Stimulated activated CD4-positive, alpha-beta T cell treated with anti-CD3 and anti-CD28 coated beads, TNF-alpha, amount 100 ng/mL, for 24 hours (primary cell): Measurements from ENCODE around the gene SIPA1L3.

ENCODE experiments used
- DNase-seq, 3 experiments: peaks; one replicate each; pipeline ENCODE4 v3.0.0-alpha.2; 2020; ENCODE audit warnings: low read depth in 3 of 3

Gene SIPA1L3

DNA sequence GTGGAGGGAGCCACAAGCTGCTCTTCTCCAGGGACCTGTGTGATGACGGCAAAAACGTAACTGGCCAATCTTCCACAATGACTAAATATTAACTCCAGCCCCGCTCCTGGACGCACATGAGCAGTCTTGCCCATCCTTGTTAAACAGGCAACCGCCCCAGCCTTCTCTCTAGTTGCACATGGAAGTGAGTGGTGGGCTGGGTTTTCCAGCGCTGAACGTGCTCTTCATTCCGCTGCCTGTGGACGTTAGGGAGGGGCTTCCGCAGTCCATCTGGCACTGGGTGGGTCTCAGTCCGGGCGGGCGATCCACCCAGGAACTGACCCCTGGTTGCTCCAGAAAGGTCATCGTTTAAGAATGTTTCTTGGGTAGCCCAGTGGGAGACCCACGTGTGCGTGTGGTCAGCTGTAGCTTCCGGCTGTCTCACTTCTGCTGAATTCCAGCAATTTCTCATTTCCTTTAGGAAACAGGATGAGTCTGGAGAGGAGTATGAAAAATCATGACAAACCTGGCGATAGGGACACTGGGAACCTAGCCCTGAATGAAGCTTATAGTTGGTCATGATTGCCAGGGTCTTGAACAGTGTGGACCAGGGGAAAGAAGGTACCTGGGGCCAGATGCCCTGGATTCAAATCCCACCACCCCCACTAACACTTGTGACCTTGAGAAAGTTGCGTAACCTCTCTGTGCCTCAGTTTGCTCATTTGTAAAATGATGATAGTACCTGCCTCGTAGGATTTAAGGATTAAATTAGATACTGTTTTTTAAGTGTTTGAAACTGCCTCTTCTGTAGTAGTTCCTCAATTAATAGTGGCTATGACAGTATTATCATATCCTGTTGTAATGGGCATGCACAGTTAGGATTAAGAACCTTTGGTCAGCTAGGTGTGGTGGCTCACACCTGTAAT lies 92.6 kb downstream of the SIPA1L3 start:
- no peak for DNase-seq

DNA sequence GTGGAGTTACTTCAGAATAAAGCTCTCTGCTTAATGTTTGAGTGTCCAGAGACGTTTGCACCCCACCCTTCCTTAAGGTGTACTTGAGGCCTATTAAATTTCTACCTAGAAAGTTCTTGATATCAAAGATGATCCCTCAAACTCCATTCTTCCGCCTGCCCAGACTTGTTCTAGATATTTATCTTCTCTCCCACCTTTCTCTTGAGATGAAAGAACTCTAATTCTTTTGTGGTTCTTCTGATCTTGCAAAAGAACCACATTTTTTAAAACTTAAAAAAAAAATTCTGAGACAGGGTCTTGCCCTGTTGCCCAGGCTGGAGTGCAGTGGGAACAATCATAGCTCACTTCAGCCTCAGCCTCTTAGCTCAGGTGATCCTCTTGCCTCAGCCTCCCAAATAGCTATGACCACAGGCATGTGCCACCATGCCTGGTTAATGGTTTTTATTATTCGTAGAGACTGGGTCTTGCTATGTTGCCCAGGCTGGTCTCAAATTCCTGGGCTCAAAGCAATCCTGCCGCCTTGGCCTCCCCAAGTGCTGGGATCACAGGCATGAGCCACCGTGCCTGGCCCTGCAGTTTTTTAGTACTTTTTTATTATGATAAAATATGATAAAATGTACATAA lies 94.3 kb downstream of the SIPA1L3 start:
- DNase-seq: no peak

DNA sequence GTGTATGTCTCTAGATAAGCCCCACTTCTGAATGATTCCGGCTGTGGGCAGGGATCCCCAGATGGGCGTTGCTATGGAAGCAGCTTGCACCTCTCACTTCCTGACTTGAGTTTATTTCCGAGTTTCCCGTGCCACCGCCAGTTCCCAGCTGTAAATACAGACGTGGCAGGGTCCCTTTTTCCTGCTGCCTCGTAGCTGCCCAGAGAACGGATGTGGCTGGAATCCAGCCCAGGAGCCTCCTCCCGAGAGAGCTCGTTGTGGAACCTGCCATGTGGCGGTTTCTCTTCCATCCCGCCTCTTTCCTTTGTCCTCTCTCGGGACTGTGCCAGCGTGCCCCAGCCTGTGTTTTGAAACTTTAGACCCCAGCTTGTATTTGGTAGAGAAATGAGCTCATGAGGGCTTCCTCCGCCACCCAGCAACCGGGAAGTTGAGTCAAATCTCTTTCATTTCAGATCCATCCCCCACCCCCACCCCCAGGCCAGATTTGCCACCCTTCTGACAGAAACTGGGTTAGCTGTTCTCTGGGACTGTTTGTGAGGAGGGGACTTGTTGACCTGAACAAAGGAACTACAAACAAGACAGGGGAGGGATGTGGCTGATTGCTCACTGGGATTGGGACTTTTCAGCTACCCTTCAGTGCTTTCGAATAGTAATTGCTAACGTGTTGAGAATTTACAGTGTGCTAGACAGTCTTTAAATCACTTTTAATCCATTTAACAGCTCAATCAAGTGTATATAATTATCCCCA lies 96.6 kb downstream of the SIPA1L3 start:
- peak in 1 of 3 experiments; percentile 19 for DNase-seq

DNA sequence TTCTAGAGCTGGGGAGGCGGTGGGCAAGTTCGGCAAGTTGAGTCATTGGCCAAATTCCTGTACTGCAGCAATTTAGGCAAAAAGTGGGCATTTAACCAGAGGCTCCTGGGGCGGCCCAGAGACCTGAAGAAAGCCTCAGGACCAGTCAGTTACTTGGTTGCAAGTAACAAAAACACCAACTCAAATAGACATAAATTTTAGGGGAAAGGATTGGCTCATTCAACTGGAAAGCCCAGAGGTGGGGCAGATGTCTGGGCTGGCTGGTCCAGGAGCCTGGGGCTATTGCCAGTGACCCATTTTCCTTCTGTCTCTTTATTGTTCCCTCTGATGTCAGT lies 97.1 kb downstream of the SIPA1L3 start:
- DNase-seq: no peak

DNA sequence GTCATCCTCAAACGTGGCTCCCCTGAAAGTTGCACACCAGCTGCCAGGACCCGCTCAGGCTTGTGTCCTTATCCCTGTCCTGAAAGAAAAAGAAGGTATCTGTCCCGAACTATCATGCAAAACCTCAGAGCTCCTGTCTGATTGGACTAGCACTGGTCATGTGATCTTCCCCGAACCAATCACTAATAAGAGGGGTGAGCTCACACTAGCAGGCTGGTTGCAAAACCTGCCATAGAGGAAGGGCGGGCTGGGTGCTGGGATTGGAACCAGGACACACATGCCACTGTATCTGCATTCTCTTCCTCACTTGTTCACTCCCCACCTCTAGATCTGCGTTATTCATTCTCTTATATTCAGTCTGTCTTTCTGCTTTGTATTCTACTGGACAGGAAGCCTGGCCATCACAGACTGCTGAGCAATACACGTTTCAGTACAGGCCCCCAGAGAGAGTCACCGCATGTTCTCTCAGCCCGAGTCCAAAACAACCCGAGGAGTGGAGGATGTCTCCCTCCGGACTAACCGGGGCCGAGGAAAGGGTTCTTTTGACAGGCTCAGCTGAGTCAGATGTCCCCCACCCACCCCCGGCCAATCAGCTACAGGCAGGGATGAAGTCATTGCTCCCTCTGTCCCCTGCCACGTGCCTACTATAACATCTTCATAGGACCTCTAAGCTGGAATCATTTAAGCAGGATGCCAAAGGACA lies 97.7 kb downstream of the SIPA1L3 start:
- DNase-seq: no peak

DNA sequence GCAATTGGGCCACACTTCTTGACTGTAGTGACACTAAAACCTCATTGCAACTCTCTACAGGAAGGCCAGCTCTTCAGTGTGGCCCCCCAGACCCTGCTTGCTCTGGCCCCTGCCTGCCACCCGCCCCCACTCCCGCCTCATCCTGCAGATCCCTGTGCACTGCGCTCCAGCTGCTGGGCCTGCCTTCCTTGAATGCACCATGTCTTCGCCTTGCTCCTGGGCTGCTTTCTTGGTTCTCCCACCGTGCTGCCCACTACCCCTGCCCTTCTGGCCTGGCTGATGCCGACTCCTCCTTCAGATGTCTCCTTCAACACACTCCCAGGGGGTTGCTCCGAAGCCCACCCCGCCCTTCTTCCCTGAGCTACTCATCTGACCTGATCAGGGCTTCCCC lies 98.2 kb downstream of the SIPA1L3 start:
- no peak for DNase-seq

DNA sequence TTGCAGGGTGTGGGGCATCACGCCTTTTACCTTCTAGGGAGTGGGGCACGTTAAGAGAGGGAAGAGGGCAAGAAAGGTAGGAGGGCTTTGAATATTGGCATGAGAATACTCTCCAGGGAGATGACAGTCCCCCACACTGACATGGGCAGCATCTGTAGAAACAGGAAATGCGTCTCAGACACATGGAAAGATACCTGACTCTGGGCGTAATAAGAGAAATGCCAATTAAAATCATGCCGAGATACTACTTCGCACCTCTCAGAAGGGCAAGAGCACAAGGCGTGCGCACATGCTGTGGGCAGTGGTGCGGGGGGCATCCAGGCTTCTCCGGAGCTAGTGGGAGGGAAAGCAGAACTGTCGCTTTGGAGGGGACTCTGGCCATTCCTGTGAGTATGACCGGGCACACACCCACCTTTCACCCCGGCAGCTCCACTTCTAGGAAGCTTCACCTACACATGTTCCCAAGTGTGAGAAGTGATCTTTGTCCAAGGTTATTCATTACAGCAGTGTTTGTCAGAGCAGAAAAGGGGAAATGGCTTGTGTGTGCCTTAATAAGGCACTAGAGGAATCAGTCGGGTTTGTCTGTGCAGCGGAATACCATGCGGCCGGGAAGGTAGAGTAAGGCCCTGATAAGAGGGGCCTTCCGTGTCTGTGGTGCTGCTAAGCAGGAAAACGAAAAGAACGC lies 99.5 kb downstream of the SIPA1L3 start:
- no peak for DNase-seq

DNA sequence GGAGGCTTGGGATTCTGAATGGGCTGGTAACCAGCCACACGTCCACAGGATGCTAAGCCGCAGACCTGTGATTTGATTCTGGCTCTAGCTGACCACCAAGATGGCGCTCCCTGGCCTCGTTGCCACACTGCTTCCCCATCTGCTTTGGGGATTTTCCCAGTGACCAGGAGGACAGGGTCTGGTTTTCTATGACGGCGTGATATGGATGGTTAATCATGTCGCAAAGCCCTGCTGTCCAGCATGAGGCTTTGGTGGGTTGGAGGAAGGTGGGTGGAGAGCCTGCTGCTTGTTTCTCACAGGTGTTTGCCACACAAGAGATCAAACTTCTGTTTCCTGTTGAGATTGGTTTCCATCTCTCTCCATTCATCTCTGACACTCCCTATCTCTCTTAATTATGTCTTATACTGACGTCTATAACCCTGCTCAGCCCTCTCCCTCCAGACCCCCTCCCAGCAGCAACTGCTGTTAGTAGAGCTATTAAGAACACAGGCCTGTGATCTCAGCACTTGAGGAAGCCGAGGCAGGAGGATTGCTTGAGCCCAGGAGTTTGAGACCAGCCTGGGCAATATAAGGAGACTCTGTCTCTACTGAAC lies 102.7 kb downstream of the SIPA1L3 start:
- no peak for DNase-seq

DNA sequence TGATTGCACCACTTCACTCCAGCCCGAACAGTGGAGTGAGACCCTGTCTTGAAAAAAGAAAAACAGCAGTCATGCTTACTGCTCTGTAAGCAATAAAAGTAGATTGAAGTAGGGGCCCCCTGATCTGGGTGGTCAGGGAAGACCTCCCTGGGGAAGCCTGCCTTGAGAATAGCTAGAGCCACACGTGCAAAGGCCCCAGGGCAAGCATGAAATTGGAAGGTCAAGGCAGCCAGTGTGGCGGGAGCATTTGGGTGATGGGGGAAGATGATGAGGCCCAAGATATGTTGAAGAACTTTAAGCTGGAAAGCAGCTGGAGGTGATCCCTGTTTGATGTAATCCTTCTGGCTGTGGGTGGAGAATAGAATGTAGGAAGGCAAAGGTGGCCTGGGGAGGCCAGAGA lies 104.4 kb downstream of the SIPA1L3 start:
- DNase-seq: no peak

DNA sequence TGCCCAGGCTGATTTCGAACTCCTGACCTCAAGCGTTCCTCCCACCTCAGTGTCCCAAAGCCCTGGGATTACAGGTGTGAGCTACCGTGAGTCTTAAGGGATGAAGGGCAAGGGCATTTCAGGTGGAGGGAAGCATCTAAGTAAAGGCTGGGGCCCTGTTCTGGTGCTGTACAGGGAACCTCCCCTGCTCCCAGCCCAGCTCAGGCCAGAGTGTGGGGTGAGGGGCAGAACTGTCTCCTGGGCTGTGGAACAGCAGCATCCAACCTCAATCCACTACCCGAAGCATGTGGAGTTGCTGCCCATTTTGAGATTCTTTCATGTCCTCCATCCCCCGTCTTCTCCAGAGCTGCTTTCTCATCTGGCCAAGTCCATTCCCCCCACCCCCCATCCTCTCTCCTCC lies 105.3 kb downstream of the SIPA1L3 start:
- DNase-seq: no peak

DNA sequence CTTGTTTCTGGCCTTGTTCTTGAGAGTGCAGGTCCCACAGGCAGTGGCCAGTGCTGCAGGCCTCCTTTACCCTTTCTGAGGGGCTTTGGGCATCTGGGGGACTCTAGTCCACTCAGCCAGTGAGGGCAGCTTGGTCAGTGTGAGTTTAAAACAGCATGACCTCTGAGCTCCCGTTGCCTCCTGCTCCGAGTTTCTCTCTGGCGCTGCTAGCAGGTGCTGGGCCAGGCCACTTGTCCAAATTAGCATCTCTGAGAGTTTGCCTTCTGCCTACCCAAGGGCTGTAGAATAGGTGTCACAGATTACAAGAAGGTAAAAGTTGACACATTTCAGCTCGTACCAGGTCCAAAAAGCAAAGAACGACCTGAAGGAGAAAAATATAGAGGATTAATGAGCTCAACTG lies 105.9 kb downstream of the SIPA1L3 start:
- DNase-seq: no peak

DNA sequence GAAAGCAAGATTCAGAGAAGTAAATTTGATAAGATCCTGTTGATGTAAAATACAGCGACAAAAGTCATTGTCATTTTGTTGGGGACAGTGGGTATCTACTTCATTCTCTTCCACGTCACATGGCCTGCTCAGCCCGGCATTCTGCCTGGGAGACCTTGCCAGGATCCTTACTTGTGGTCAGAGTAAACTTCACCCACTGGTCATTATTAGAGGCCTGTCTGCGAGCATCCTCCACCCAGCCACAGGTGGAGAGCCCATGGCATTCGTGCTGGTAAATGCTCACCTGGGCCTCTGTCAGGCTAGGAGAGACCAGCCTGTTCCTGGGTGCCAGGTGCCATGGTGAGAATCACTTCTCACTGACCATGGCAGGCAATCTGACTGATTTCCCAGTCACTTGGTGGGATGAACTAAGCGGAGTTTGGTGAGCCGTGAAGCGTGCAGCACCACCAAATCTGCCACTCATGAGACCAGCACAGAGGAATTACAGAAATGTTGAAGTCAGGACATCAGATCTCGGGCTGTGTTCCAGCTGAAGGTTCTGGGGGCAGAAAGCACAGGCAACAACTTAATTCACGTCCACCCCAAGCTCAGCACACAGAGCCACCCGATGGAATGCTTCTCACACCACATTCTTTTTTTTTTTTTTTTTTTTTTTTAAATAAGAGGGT lies 107.0 kb downstream of the SIPA1L3 start:
- no peak for DNase-seq

DNA sequence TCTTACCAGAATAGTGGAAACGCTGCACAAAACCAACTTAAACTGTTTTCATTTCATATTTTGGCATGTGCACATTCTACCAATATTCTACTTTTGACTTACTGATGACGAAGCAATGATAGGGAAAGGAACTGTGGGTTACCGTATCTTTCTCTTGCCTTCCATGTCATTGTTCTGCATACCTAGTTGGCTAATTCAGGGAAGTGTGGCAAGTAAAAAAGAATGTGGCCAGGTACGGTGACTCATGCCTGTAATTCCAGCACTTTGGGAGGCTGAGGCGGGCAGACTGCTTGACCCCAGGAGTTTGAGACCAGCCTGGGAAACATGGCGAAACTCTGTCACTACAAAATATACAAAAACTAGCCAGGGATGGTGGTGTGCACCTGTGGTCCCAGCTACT lies 108.2 kb downstream of the SIPA1L3 start:
- DNase-seq: no peak

DNA sequence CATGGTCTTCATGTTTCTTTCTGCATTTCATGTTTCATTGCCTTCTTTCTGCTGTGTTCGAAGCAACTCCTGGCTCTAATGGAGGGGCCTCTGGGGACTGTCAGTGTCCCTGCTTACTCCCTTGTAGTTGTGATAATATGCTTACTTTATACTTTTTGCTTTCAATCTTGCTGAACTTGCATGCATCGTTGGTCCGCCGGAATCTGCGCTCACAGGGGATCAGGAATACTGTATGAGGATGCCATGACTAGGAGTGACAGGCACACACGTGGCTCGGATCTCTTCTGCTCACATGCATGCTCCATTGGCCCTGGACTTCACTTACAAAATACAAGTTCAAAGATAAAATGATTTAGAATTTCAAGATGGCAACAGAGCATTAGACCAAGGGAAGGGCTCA lies 108.8 kb downstream of the SIPA1L3 start:
- no peak for DNase-seq

DNA sequence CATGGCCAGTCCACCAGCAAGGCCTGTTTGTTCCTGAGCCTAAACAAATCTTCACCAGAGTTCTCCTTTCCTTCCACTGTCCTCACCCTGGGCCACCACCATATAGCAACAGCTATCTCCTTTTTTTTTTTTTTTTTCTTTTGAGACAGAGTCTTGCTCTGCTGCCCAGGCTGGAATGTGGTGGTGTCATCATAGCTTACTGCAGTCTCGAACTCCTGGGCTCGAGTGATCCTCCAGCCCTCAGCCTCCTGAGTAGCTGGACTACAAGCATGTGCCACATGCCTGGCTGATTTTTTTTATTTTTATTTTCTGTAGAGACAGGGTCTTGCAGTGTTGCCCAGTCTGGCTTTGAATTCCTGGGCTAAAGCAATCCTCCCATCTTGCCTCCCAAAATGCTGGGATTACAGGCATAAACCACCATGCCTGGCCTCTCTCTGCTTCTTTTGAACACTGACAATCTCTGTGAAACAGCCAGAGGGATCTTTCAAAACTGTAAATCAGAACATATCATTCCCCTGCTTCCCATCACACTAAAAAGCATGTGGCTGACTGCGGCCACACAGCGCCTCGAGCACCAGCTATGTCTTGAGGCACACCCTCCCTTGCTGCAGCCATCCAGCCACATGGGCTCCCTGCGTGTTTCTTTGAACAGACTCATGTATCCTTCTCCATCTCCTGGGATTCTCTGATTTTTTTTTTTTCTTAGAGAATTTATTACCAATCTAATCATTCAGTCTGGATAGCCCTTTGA lies 110.6 kb downstream of the SIPA1L3 start:
- DNase-seq: no peak

DNA sequence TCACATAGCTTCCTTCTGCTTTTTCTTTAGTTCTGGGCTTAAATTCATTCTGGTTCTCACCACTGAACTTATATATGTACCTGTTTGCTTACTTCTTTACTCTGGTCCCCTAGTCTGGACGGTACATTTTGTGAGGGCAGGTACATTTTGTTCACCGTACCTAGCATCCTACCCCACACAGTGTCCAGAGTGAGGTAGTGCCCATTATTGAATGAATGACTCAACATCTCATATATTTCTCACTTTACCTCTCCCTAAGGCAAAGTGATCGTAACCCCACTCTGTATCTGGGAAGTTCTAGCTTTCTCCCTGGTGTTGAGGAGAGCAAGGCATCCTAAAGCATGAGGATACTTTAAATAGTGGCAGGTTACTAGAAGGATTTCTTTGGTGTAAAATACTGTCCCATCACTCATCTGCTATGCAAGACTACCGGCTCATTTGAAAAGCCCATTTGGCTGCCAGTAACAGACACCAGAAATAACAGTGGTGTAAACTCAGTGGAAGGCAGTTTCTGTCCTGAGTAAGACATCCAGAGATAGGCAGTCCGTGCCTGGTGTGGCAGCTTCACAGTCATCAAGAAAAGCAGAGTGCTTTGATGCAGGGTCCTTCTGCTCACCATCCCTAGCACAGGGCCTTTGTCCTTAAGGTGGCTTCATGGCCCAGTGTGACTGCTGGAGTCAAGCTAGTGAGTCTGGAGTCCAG lies 111.8 kb downstream of the SIPA1L3 start:
- no peak for DNase-seq

DNA sequence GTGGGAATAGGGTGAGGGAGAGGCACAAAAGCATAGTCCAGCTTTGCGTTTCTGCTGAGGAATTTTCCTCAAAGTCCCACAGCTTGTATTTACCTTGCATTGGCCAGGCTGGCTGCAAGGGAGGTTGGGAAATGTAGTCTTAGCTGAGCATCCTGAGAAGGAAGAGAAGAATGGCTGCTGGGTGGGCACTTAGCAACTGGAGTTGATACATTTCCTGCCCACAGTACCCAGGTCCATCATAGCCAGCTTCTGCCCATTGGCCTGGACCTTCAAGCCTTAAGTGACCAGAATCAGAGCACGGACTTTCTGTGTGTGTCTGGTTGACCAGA lies 112.4 kb downstream of the SIPA1L3 start:
- DNase-seq: no peak

DNA sequence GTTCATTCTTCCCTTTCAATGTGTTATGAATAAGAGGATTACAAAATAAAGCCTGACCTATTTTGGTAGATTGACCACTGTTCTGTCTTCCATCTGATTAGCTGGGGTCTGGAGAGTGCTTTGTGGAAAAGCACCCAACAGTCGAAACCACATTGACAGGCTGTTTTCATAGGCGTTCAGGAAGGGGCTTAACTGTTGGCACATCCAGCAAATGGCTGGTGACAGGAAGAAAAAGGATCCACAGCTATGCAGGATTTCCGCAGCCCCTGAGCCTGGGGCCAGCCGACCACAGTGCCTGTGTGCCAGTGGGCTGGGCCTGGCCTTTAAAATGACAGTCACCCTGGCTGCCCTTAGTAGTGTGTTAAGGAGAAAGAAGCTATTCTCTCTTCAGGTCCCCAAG lies 113.3 kb downstream of the SIPA1L3 start:
- no peak for DNase-seq

DNA sequence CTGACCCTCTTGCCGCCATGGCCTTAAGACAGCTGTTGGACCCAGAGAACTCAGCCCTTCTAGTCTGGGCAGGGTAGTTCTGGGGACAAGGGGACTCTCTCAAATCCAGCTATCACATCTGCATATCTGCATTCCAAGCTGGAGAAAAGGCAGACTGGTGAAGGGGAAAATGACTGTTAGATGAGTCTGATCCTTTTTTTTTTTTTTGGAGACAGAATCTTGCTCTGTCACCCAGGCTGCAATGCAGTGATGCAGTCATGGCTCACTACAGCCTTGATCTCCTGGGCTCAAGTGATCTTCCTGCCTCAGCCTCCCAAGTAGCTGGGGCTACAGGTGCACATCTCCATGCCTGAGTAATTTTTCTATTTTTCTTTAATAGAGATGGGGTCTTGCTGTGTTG lies 114.3 kb downstream of the SIPA1L3 start:
- DNase-seq: no peak
